LNCAP (cell line): ENCODE results near the gene ZC3H18.

Experiments
- CTCF ChIP-seq: fragments of 450-650 bp; IDR thresholded peaks from 2 replicates; pipeline ENCODE4 v1.5.1; 2017; ENCODE audit warnings: mild to moderate bottlenecking

ZC3H18 gene

DNA sequence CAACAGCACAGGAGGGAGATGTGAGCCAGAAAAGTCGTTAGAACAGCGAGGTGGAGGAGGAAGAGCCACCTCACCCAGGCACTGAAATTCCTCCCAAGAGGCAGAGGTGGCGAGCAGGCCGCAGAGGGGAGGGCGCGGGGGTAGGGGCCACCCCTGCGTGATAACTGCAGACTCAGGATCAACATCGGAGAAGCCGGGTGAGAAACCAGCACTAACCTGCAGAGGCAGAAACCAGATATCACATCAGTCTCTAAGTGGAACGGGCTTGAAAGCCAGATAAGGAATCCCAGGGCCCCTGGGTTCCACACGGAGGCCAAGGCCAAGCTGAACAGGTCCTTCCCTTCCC lies 39.4 kb upstream of the ZC3H18 start:
- no peak for TF ChIP-seq CTCF

DNA sequence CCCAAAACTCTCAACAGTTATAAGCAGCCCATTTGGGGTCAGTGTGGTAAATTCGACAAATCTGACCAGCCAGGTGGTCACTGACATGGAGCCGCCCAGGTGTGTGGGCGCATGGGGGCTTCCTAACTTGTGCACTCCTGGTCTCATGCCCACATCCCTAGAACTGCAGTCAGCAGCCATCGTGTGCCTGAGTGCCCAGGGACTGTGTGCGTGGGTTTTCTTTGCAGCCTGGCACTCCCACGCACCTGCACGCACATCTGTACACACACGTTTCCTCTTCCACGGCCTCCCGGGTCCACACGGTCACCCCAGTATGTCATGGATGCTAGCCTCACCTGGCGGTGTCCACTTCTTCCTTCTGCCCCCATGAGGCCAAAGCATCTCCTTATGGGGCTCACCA lies 38.9 kb upstream of the ZC3H18 start:
- TF ChIP-seq CTCF = no peak

DNA sequence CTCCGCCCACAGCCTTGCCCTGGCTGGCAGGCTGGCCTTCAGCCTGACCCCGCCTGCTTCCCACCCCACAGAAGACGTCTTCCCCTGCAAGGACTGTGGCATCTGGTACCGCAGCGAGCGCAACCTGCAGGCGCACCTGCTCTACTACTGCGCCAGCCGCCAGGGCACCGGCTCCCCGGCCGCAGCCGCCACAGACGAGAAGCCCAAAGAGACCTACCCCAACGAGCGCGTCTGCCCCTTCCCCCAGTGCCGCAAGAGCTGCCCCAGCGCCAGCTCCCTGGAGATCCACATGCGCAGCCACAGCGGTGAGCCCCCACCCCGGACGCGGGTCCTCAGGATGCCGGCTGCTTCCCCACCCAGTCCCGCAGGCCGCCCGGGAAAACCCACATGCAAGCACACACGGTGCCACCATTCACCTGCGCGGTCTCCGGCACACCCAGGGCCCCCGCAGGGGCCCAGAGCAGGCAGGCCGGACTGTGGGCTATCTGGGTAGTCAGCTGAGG lies 38.2 kb upstream of the ZC3H18 start:
- TF ChIP-seq CTCF = no peak

DNA sequence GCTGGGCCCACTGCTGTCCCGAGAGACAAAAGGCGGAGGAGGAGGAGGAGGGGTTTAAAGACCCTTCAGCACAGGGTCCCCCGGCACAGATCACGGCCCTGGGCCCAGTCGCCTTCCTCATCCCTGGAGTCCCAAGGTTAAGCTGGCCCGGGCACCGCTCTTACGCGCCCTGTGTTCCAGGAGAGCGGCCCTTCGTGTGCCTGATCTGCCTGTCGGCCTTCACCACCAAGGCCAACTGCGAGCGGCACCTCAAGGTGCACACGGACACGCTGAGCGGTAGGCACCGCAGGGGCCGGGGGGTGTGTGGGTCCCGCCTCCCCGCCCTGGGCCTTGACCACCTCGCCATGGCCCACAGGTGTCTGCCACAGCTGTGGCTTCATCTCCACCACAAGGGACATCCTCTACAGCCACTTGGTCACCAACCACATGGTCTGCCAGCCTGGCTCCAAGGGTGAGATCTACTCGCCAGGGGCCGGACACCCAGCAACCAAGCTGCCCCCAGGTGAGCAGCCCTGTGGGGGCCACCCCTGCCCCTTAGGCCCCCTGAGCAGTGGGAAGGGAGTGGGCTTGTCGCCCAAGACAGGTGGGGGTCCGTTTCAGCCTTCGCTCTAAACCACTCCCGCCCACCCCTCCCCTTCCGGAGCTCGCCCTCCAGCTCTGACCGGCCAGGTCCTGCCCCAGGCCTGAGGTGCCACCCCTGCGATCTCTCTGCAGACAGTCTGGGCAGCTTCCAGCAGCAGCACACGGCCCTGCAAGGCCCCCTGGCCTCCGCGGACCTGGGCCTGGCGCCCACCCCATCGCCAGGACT lies 37.6 kb upstream of the ZC3H18 start:
- TF ChIP-seq CTCF = no peak

- TF ChIP-seq CTCF = no peak
Observed at GRCh38 chr16:88533381-88533917, 36.8 kb upstream of the ZC3H18 start.

- 0 out of 2 replicates have a peak, but pooled peaks have one; percentile 11 for TF ChIP-seq CTCF
Observed at GRCh38 chr16:88533932-88534637, 36.1 kb upstream of the ZC3H18 start.

- no peak for TF ChIP-seq CTCF
Observed at GRCh38 chr16:88534638-88535190, 35.5 kb upstream of the ZC3H18 start.
